GM10847 (cell line): ENCODE results near the gene EPB41L1.

Experiments
- POLR2A ChIP-seq: IDR thresholded peaks from 2 replicates; pipeline ENCODE4 v1.6.1; 2011; ENCODE audit not compliant: insufficient read length; ENCODE audit errors: extremely low read depth

The EPB41L1 gene

GRCh38 chr20:36246401-36246800, 91.9 kb downstream of the EPB41L1 start:
- TF ChIP-seq POLR2A: no peak

GRCh38 chr20:36248836-36249235, 94.3 kb downstream of the EPB41L1 start:
- no peak for TF ChIP-seq POLR2A

- no peak for TF ChIP-seq POLR2A
Measured at GRCh38 chr20:36249450-36249849, 94.9 kb downstream of the EPB41L1 start.

GRCh38 chr20:36251426-36251825, 96.9 kb downstream of the EPB41L1 start:
- TF ChIP-seq POLR2A: no peak

- TF ChIP-seq POLR2A: no peak
Measured at GRCh38 chr20:36252511-36252910, 98.0 kb downstream of the EPB41L1 start.

- TF ChIP-seq POLR2A: no peak
Measured at GRCh38 chr20:36253036-36253435, 98.5 kb downstream of the EPB41L1 start.

GRCh38 chr20:36254076-36254475, 99.5 kb downstream of the EPB41L1 start:
- TF ChIP-seq POLR2A: no peak

- no peak for TF ChIP-seq POLR2A
Measured at GRCh38 chr20:36255445-36255844, 100.9 kb downstream of the EPB41L1 start.

- no peak for TF ChIP-seq POLR2A
Measured at GRCh38 chr20:36259177-36260061, 104.9 kb downstream of the EPB41L1 start.

GRCh38 chr20:36260316-36260715, 105.8 kb downstream of the EPB41L1 start:
- no peak for TF ChIP-seq POLR2A

GRCh38 chr20:36261389-36262105, 107.0 kb downstream of the EPB41L1 start:
- TF ChIP-seq POLR2A: no peak

- TF ChIP-seq POLR2A: no peak
Measured at GRCh38 chr20:36262440-36262839, 107.9 kb downstream of the EPB41L1 start.

- TF ChIP-seq POLR2A: no peak
Measured at GRCh38 chr20:36264426-36265246, 110.1 kb downstream of the EPB41L1 start.

GRCh38 chr20:36266189-36266588, 111.6 kb downstream of the EPB41L1 start:
- no peak for TF ChIP-seq POLR2A

GRCh38 chr20:36267605-36268381, 113.3 kb downstream of the EPB41L1 start:
- TF ChIP-seq POLR2A: no peak
